Right ventricle myocardium superior (tissue), 1 donor: ENCODE results near the gene PLIN5. TPM values are rescaled to one million over a fixed set of nuclear protein-coding genes. Genes with fewer than 3 reads are reported as not detected.
"Not testable (repeated sequence)": the region's sequence is repeated elsewhere in the genome, so short reads cannot be mapped to it uniquely, and the experiment has no call there.

ENCODE experiments used
- ATAC-seq: fragments of 200-7000 bp; cut with Tn5 transposase; one replicate; pipeline ENCODE4 v1.9.1; 2020; ENCODE audit warnings: mild to moderate bottlenecking; ENCODE audit not compliant: poor library complexity
- DNase-seq: peaks from one replicate; pipeline ENCODE4 v3.0.0-alpha.2; 2020
- intact Hi-C: fragments of 100-400 bp; cut with DNase I; formaldehyde crosslinking; loops from one replicate; pipeline ENCODE4 v1.11.2; 2022
- total RNA-seq: library from RNA; stranded (reverse); fragmentation: NEBNext Ultra II Directional; extraction: Animal tissue kit (Norgen Biotek cat#: 25700); gene quantifications from one replicate; pipeline ENCODE4 v1.2.1, GENCODE V29; 2021
- donor health status: DM: no; HTN: yes; CAD: no; lungs with severe emphysema.

PLIN5 gene
- total RNA-seq, 1 donor from 2014 or later, result 64.6 TPM

GRCh38 chr19:4571305-4571917 is 36.4 kb upstream of the PLIN5 start:
- intact Hi-C loops, result no loop called here
- no peak for ATAC-seq
- DNase-seq, result no peak

DNA sequence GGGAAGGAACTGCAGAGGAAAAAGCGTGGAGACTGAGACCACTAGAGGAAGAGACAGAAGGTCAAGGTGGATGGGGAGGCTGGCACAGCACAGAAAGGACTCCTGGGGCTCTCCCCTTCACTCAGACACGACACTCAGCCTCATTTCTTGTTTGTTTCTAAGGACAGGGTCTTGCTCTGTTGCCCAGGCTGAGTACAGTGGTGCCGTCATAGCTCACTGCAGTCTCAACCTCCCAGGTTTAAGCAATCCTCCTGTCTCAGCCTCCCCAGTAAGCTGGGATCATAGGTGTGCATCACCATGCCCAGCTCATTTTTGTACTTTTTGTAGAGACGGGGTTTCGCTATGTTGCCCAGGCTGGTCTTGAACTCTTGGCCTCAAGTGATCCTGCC is 35.9 kb upstream of the PLIN5 start:
- no peak for DNase-seq
- ATAC-seq, result no peak
- intact Hi-C loops, result no loop called here

- ATAC-seq (no peak), DNase-seq (no peak)
- intact Hi-C loops, result no loop called here
Observed at GRCh38 chr19:4570402-4570801, 35.4 kb upstream of the PLIN5 start.

GRCh38 chr19:4568886-4569285 is 33.9 kb upstream of the PLIN5 start:
- intact Hi-C loops, result no loop called here
- DNase-seq (no peak), ATAC-seq (no peak)

DNA sequence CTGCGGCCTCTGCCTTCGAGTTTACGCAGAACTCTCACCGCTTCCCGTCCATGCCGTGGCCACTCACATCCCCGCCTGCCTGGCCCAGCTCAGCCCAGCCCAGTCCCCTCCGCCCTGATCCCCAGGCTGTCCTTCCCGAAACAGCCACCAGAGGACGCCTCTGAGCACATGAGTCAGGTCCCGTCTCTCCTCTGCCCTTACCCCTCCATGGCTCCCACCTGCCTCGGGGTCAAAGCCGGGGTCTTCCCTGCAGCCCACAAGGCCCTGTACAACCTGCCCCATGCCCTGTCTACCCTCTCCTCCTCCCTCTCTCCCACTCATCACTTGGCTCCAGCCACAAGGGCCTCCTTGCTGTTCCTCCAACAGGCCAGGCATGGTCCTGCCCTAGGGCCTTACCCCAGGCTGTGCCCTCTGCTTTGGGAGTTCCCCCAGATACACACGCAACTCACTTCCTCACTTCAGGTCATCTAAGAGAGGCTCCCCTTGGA is 32.6 kb upstream of the PLIN5 start:
- DNase-seq, result peak; percentile 81
- ATAC-seq, result peak; percentile 72
- intact Hi-C loops, result no loop called here

DNA sequence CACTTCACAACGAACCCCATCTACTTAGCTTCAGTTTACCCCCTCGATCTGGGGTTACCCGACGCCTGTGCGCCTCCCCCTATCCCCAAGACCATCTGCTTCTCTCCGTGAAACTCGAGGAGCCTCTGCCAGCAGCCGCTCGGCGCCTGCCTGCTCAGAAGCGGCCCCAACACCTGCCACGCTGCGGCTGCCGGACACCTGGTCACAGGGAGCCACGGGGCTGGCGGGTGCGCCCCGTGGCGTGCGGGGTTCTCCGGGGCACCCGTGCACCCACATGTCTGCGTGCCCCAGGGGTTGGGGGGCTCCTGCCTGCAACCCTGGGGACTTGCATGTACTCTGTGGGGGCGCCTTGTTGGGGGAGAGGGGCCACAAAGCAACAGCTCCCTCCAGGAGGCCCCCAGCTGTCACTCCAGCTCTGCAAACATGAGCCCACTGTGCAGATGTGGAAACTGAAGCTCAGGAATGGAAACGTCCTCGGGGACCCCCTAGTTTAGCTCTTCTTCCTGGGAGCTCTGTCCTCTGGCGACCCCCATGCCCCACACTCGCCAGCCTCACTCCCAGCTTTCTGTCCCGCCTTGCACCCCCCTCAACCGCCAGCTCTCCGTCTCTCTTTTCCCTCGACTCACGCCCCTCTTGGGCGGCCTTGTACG is 31.5 kb upstream of the PLIN5 start:
- intact Hi-C loops, result no loop called here
- no peak for ATAC-seq
- no peak for DNase-seq

DNA sequence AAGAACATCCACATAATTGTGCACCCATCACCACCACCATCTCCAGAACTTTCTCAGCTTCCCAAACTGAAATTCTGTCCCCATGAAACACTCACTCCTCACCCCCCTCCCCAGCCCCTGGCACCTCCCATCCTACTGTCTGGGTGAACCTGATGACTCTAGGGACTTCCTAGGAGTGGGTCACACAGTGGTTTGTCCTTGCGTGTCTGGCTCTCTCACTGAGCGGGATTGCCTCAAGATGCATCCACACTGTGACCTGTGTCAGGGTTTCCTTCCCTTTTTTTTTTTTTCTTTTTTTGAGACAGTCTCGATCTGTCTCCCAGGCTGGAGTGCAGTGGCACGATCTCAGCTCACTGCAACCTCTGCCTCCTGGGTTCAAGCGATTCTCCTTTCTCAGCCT is 28.5 kb upstream of the PLIN5 start:
- DNase-seq, intact Hi-C loops, ATAC-seq: not testable (repeated sequence)

DNA sequence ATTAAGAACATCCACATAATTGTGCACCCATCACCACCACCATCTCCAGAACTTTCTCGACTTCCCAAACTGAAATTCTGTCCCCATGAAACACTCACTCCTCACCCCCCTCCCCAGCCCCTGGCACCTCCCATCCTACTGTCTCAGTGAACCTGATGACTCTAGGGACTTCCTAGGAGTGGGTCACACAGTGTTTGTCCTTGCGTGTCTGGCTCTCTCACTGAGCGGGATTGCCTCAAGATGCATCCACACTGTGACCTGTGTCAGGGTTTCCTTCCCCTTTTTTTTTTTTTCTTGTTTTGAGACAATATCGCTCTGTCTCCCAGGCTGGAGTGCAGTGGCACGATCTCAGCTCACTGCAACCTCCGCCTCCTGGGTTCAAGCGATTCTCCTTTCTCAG is 27.1 kb upstream of the PLIN5 start:
- intact Hi-C loops, ATAC-seq, DNase-seq: not testable (repeated sequence)

DNA sequence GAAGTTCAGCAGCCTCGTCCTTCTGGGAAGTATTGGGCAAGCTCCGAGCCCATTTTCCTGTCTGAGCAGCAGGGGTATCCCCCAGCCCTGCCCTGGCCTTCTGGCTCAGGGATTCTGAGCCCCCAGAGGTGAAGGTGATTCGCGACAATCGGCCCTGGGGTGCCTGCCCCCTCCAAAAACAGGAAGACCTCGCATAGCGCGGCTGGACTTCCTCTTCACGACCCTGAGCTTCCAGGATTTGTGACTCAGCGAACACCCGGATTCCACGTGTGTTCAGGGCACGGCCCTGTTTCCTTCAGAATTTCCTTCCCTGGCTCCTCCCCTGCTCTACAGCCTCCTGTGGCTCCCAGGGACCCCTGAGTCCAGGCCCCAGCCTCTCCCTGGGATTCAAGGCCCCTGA is 24.5 kb upstream of the PLIN5 start, which contains the start of gene SEMA6B:
TSS of gene SEMA6B (minus strand) at position 116 of the 400 bp plus-strand sequence. CDS start 1,227 bp downstream, outside the sequence.
- intact Hi-C loops, result no loop called here
- DNase-seq (peak; percentile 75), ATAC-seq (peak; percentile 50)

GRCh38 chr19:4557971-4558941 is 23.2 kb upstream of the PLIN5 start:
- ATAC-seq, result peak; percentile 30
- intact Hi-C loops, result no loop called here
- no peak for DNase-seq

GRCh38 chr19:4557144-4557970 is 22.3 kb upstream of the PLIN5 start:
- intact Hi-C loops, result no loop called here
- no peak for ATAC-seq
- no peak for DNase-seq

DNA sequence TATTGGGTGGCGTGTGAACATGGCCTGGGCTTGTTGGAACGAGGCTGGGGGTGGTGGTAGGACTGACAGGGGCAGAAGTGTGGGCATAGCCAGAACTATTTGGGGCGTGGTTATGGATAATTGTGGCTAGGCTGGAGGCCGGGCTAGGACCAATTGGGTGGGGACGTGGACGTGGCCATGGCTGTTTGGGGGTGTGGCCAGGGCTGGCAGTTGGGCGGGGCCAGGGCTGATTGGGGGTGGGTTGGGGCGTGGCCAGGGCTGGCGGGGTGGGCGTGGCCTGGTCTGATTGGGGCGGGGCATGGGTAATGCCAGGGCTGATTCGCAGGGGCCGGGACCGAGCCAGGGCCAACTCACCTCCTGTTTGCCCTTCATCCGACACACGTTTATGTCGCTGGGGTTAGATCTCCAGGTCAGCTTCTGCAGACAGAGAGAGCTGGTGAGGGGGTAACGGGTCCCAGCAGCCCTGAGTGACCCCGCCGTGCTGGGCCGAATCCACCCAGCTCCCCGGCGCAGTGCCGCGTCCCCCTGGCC is 21.6 kb upstream of the PLIN5 start:
- ATAC-seq (peak; percentile 40), DNase-seq (no peak)
- intact Hi-C loops, result no loop called here

GRCh38 chr19:4555657-4556561 is 20.9 kb upstream of the PLIN5 start:
- intact Hi-C loops, result no loop called here
- ATAC-seq, result no peak
- DNase-seq, result no peak

DNA sequence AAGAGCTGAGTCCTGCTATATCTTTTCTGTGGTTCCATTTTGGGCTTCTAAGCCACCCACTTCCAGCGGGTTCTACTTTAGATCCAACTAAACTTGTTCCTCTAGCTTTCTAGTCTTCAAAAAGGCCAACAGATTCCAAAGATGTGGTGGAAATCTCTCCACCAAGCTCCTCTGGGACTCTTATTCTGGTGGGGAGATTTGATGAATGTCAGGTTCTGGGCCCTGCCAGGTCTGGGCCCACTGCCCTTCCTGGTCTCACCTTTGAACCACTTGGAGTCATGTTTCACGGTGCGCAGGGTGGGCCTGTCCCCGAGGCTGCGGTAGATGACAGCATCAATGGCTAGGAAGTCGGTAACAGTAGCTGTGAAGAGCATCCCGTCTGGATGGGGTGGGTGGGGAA is 19.7 kb upstream of the PLIN5 start:
- intact Hi-C loops, result no loop called here

DNA sequence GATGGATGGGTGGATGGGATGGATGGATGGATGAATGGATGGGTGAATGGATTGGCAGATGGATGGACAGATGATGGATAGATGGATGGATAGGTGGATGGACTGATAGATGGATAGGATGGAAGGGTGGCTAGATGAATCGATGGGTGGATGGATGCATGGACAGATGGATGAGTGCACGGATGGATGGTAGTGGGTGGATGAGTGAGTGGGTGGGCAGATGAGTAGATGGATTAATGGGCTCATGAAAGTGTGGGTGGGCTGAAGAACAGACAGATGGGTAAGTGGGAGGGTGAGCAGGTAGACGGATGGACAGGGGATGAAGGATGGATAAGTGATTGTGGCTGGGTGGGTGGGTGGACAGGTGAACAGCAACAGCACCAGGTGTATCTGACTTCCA is 18.8 kb upstream of the PLIN5 start:
- DNase-seq (no peak), ATAC-seq (no peak)
- intact Hi-C loops, result no loop called here

More for the DNA sequence above, 19.7 kb upstream of the PLIN5 start:
- no peak for DNase-seq
- no peak for ATAC-seq

DNA sequence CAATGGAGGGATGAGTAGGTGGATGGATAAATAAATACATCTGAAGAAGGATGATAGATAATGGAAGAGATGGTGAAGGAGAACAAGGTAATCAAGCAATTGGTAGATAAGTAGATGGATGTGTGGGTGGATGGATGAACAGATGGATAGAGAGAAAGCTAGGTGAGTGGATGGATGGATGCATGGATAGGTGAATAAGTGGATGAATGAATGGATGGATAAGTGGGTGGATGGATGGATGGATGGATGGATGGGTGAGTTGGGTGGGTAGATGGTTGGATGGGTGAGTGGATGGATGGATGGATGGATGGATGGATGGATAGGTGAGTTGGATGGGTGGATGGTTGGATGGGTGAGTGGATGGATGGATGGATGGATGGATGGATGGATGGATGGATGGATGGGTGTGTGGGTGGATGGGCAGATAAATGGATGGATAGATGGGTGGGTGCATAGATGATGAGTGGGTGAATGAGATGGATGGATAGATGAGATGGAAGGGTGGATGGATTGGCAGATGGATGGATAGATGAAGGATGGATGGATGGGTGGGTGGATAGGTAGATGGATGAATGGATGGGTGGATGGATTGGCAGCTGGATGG is 18.2 kb upstream of the PLIN5 start:
- intact Hi-C loops, result no loop called here
- ATAC-seq (no peak), DNase-seq (no peak)

DNA sequence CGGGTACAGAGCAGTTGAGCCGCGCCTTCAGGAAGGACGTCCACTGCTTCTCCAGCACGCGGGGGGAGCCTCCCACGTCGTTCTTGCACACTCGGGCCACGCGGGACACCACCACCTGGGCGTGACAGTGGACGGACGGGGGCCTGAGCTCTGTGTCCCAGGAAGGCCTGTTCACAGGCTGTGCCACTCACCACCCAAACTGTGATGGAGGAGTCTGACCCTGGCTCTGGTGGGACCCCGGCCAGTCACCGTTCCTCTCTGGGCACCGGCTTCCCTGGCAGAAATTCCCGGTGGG is 17.4 kb upstream of the PLIN5 start:
- ATAC-seq (no peak), DNase-seq (no peak)
- intact Hi-C loops, result no loop called here
